Activated CD8-positive, alpha-beta T cell treated with anti-CD3 and anti-CD28 coated beads, Interleukin-2, amount 10 ng/mL, durations not matched to agents 7 days and 5 days (primary cell): ENCODE data around the gene TMEM236. TPM values are rescaled to one million over a fixed set of nuclear protein-coding genes. Genes with fewer than 3 reads are reported as not detected.

Experiments used
- ATAC-seq: fragments of 150-1000 bp; cut with Tn5 transposase; one replicate; pipeline ENCODE4 v1.10.0; 2021; ENCODE audit warnings: moderate library complexity
- CTCF ChIA-PET: fragments of 350-600 bp; sonication (Branson Sonifier 250); formaldehyde crosslinking; loops from one replicate; lab custom pipeline; 2021; ENCODE audit warnings: antibody characterized with exemption; lab: Charles Lee
- POLR2A ChIA-PET: fragments of 350-600 bp; sonication (Branson Sonifier 250); formaldehyde crosslinking; loops from one replicate; lab custom pipeline; 2021; ENCODE audit warnings: antibody characterized with exemption; lab: Charles Lee
- DNase-seq: peaks from one replicate; pipeline ENCODE4 v3.0.0-alpha.2; 2020
- H3K27ac Mint-ChIP-seq: one replicate; pipeline ENCODE4 v1.8.0; 2021; ENCODE audit warnings: mild to moderate bottlenecking, mixed read lengths
- H3K27me3 Mint-ChIP-seq: one replicate; pipeline ENCODE4 v1.8.0; 2021; ENCODE audit warnings: low read depth, mixed read lengths
- H3K36me3 Mint-ChIP-seq: one replicate; pipeline ENCODE4 v1.8.0; 2021; ENCODE audit warnings: low read depth, mixed read lengths
- H3K4me1 Mint-ChIP-seq: one replicate; pipeline ENCODE4 v1.8.0; 2021; ENCODE audit warnings: low read depth, mixed read lengths
- H3K4me3 Mint-ChIP-seq: one replicate; pipeline ENCODE4 v1.8.0; 2021; ENCODE audit warnings: mild to moderate bottlenecking, mixed read lengths
- H3K9me3 Mint-ChIP-seq: one replicate; pipeline ENCODE4 v1.8.0; 2022; ENCODE audit warnings: mixed read lengths; ENCODE audit not compliant: insufficient read depth
- total RNA-seq, 2 experiments: library from RNA; stranded (reverse); gene quantifications; one replicate each; pipeline ENCODE4 v1.2.3, GENCODE V29; 2021

Gene TMEM236
- total RNA-seq, 2 experiments from 2014 or later, result 0.13 TPM; not detected in 1

DNA sequence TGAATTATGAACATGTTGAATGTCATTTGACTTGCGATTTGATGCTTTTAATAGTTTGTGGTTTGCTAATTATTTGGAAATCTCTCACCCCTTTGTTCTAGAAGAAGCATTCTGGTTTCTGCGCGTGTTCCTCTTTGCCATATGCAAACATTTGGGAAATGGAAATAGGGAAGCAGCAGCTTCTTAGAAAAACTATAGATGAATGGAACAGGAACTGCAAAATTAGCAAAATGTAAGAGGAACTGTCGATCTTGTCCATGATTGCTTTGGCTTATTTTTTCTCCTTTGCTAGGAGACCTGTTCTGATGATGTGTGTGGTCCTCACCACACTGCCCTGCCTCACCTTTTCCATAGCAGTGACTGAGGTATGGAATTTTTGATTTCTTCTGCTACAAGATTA is 19.0 kb downstream of the TMEM236 start:
- ATAC-seq, result no peak
- H3K36me3 Mint-ChIP-seq, result no peaks in the 10 kb centered on the region
- no peak for DNase-seq
- H3K9me3 Mint-ChIP-seq, result no peaks in the 10 kb centered on the region
- no peak overlapping the region for H3K27ac Mint-ChIP-seq
- H3K4me3 Mint-ChIP-seq, result no peak overlapping the region
- CTCF ChIA-PET, result no interaction called here
- POLR2A ChIA-PET, result no interaction called here
- H3K4me1 Mint-ChIP-seq, result no peaks in the 10 kb centered on the region
- peaks cover 3% of the 10 kb centered on the region for H3K27me3 Mint-ChIP-seq

GRCh38 chr10:17779784-17780183 is 27.8 kb downstream of the TMEM236 start:
- POLR2A ChIA-PET, result no interaction called here
- Mint-ChIP-seq H3K4me1 (no peaks in the 10 kb centered on the region), H3K27ac (no peak overlapping the region), H3K4me3 (no peak overlapping the region), H3K36me3 (no peaks in the 10 kb centered on the region), H3K27me3 (no peaks in the 10 kb centered on the region), H3K9me3 (no peaks in the 10 kb centered on the region)
- ATAC-seq, result no peak
- DNase-seq, result no peak
- CTCF ChIA-PET, result no interaction called here

DNA sequence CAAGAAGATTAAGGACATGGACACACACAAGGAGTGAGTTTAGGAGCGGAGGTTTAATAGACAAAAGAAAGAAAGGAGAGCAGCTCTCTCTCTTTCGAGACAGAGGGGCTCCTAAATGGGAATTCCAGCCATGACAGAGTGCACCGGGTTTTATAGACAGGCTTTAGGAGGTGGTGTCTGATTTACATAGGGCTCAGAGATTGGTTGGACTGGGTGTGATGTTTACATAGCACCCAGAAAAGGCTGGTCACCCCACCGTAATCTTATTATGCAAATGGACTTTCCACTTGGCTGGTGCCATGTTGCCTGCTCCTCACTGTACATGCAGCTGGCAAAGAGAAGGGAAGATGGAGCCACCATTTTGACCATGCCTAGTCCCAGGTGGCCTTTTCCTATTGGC is 28.7 kb downstream of the TMEM236 start:
- DNase-seq, result no peak
- Mint-ChIP-seq H3K27ac (no peak overlapping the region), H3K27me3 (no peaks in the 10 kb centered on the region), H3K4me3 (no peak overlapping the region), H3K9me3 (no peaks in the 10 kb centered on the region), H3K4me1 (no peaks in the 10 kb centered on the region), H3K36me3 (no peaks in the 10 kb centered on the region)
- ATAC-seq, result no peak
- POLR2A ChIA-PET, result no interaction called here
- CTCF ChIA-PET, result no interaction called here

DNA sequence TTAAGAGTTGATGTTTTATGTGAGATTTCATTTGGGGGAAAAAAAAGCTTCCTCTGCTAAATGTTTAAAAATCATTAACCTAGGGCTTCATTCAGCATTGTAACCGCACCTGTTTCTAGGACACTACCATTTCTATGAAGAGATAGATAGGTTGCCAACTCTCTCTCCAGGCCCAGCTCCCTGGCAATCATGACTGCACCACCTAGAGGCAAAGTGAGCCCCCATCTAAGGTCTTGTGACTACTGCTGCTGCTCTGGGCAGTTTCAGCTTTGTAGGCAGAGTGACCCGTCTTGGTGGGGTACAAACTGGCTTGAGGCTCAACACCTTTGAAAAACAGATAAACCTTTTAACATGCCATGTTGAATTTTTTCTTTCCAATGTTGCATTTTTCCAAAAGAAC is 29.9 kb downstream of the TMEM236 start:
- H3K9me3 Mint-ChIP-seq, result no peaks in the 10 kb centered on the region
- H3K4me3 Mint-ChIP-seq, result no peak overlapping the region
- POLR2A ChIA-PET, result no interaction called here
- DNase-seq (no peak), ATAC-seq (no peak)
- no peaks in the 10 kb centered on the region for H3K27me3 Mint-ChIP-seq
- CTCF ChIA-PET, result interaction anchor here (1.1 to 1.3 kb wide), 2 partner anchors 171 to 173 kb away, joined by 3 to 8 read pairs; no protein-coding TSS in a partner anchor
- no peaks in the 10 kb centered on the region for H3K36me3 Mint-ChIP-seq
- H3K4me1 Mint-ChIP-seq, result no peaks in the 10 kb centered on the region
- no peak overlapping the region for H3K27ac Mint-ChIP-seq

DNA sequence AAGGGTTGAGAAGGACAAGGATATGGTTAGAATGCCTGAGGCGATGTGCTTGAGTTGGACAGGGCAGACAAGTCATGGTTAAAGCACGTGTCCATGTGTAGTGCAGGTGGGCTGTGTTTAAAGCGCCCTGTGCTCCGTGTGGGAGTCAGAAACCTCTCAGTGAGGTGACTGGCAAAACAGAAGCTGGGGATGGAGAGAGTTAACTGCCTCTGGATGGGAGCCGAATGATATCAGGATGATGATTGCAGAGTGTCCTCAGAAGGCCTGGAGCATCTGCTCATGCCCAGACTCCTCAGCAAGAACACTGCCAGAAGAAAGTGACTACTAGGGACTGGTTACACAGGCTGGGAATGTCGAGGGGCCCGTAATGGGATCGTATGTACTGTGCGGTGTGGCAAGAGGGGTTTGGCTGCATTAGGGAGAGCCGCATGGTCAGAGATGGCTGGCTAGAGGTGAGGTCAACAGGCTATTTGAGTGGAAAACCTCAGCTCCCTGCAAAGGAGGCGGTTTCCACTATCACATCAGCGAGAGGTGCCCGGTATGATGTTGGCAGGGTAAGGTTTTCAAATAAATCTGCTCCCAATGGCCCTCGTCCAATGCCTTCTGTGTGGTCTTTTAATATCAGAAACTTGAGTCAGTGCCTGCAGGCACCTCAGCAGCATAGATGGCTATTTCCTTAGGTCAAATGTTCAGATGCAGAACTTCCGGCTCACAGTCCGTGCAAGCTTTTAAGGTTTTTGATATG is 31.1 kb downstream of the TMEM236 start:
- no peaks in the 10 kb centered on the region for H3K36me3 Mint-ChIP-seq
- DNase-seq, result no peak
- no peak for ATAC-seq
- H3K4me1 Mint-ChIP-seq, result no peaks in the 10 kb centered on the region
- H3K27me3 Mint-ChIP-seq, result no peaks in the 10 kb centered on the region
- ChIA-PET CTCF (interaction anchor here (0.8 kb wide), 1 partner anchor 10 kb away, joined by 3 read pairs; no protein-coding TSS in a partner anchor), POLR2A (no interaction called here)
- H3K27ac Mint-ChIP-seq, result no peak overlapping the region
- H3K9me3 Mint-ChIP-seq, result no peaks in the 10 kb centered on the region
- no peak overlapping the region for H3K4me3 Mint-ChIP-seq

GRCh38 chr10:17783751-17784150 is 31.8 kb downstream of the TMEM236 start:
- no peaks in the 10 kb centered on the region for H3K36me3 Mint-ChIP-seq
- no peaks in the 10 kb centered on the region for H3K4me1 Mint-ChIP-seq
- ChIA-PET CTCF (interaction anchor here (0.8 kb wide), 1 partner anchor 9 kb away, joined by 3 read pairs; no protein-coding TSS in a partner anchor), POLR2A (no interaction called here)
- H3K9me3 Mint-ChIP-seq, result no peaks in the 10 kb centered on the region
- no peaks in the 10 kb centered on the region for H3K27me3 Mint-ChIP-seq
- no peak overlapping the region for H3K4me3 Mint-ChIP-seq
- H3K27ac Mint-ChIP-seq, result no peak overlapping the region
- ATAC-seq (no peak), DNase-seq (no peak)

DNA sequence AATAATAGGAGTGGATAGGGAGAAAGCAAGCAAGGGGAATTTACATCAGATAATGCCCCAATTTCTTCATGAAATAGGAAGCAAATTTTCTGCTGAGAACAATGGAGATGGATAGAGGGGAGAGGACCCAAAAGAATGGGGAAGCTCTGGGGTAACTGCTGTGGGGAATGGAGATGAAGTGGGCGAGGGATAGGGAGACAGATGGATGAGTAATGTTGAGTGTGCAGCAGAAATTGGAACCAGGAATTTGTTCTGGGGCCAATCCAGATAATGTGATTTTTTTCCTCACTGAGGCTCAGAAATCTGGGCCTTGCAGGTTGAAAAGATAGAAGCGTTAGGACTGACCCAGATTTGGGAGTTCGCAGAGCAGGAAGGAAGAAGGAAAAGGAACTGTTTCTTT is 32.7 kb downstream of the TMEM236 start:
- no peaks in the 10 kb centered on the region for H3K27me3 Mint-ChIP-seq
- H3K27ac Mint-ChIP-seq, result no peak overlapping the region
- ChIA-PET CTCF (no interaction called here), POLR2A (interaction anchor here (0.7 kb wide), 1 partner anchor 29 kb away, joined by 3 read pairs; no protein-coding TSS in a partner anchor)
- H3K4me1 Mint-ChIP-seq, result no peaks in the 10 kb centered on the region
- DNase-seq (no peak), ATAC-seq (no peak)
- no peak overlapping the region for H3K4me3 Mint-ChIP-seq
- H3K9me3 Mint-ChIP-seq, result no peaks in the 10 kb centered on the region
- H3K36me3 Mint-ChIP-seq, result no peaks in the 10 kb centered on the region

GRCh38 chr10:17785276-17785930 is 33.4 kb downstream of the TMEM236 start:
- ATAC-seq, result no peak
- CTCF ChIA-PET, result no interaction called here
- H3K27ac Mint-ChIP-seq, result no peak overlapping the region

GRCh38 chr10:17787087-17787961 is 35.3 kb downstream of the TMEM236 start:
- Mint-ChIP-seq H3K4me3 (no peak overlapping the region), H3K4me1 (no peaks in the 10 kb centered on the region), H3K27me3 (no peaks in the 10 kb centered on the region), H3K36me3 (no peaks in the 10 kb centered on the region), H3K9me3 (no peaks in the 10 kb centered on the region), H3K27ac (no peak overlapping the region)
- CTCF ChIA-PET, result interaction anchor here (0.8 kb wide), 1 partner anchor 171 kb away, joined by 3 read pairs; no protein-coding TSS in a partner anchor
- ATAC-seq, result no peak
- no peak for DNase-seq
- POLR2A ChIA-PET, result no interaction called here

More at GRCh38 chr10:17785276-17785930, 33.4 kb downstream of the TMEM236 start:
- no peaks in the 10 kb centered on the region for H3K36me3 Mint-ChIP-seq
- no peaks in the 10 kb centered on the region for H3K27me3 Mint-ChIP-seq
- no peak for DNase-seq
- no peaks in the 10 kb centered on the region for H3K9me3 Mint-ChIP-seq
- H3K4me3 Mint-ChIP-seq, result no peak overlapping the region
- POLR2A ChIA-PET, result no interaction called here
- H3K4me1 Mint-ChIP-seq, result no peaks in the 10 kb centered on the region

- H3K4me1 Mint-ChIP-seq, result peaks cover 4% of the 10 kb centered on the region
- H3K27me3 Mint-ChIP-seq, result no peaks in the 10 kb centered on the region
- no peak for DNase-seq
- ChIA-PET POLR2A (no interaction called here), CTCF (interaction anchor here (0.6 kb wide), 1 partner anchor 829 kb away, joined by 3 read pairs; no protein-coding TSS in a partner anchor)
- H3K27ac Mint-ChIP-seq, result no peak overlapping the region
- no peaks in the 10 kb centered on the region for H3K36me3 Mint-ChIP-seq
- no peaks in the 10 kb centered on the region for H3K9me3 Mint-ChIP-seq
- no peak for ATAC-seq
- no peak overlapping the region for H3K4me3 Mint-ChIP-seq
Observed at GRCh38 chr10:17788646-17789045, 36.6 kb downstream of the TMEM236 start.

GRCh38 chr10:17789396-17789795 is 37.4 kb downstream of the TMEM236 start:
- Mint-ChIP-seq H3K36me3 (no peaks in the 10 kb centered on the region), H3K4me1 (peaks cover 4% of the 10 kb centered on the region), H3K27ac (no peak overlapping the region), H3K9me3 (no peaks in the 10 kb centered on the region), H3K4me3 (no peak overlapping the region), H3K27me3 (no peaks in the 10 kb centered on the region)
- no peak for ATAC-seq
- POLR2A ChIA-PET, result no interaction called here
- CTCF ChIA-PET, result interaction anchor here (1.3 kb wide), 1 partner anchor 12 kb away, joined by 4 read pairs; no protein-coding TSS in a partner anchor
- DNase-seq, result no peak
